HuH-7.5 (cell line): ENCODE results near the gene USF2.

ENCODE experiments used
- DNase-seq: peaks from one replicate; pipeline ENCODE4 v3.0.0; 2011; ENCODE audit warnings: low spot score

USF2 gene

DNA sequence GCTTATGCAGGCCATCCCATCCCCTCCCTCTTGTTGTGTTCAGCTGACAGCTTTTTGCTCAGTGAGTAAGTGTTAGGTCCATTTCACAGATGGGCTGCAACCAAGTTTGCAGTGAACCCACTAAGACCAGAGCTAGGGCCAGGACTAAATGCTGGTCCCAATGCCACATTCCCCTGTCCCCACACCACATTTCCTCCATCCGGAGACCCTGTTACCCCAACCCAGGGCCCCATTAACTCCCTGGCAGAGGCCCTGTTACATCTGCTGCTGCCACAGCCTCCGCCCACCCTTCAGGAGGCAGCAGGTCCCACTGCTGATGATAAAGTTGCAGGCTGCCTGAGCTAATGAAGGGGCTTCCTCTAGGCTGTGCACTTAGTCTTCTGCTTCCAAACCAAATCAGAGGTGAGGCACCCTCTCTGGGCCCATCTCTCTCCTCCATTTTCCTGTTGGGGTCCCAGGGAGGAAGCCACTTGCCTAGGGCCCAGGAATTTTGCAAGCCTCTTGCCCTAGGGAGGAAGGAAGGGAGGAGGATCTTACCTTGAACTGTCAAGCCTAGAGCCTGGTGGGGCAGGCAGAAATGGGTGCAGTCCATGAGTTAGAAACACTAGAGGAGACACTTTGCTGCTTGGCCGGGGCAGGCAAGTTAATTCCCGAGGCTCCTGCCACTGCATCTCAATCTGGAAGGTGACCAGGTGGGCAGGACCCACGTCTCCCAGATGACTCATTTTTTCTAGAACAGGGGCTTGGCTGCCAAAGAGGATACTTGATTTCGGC is 3.4 kb upstream of the USF2 start:
- no peak for DNase-seq

DNA sequence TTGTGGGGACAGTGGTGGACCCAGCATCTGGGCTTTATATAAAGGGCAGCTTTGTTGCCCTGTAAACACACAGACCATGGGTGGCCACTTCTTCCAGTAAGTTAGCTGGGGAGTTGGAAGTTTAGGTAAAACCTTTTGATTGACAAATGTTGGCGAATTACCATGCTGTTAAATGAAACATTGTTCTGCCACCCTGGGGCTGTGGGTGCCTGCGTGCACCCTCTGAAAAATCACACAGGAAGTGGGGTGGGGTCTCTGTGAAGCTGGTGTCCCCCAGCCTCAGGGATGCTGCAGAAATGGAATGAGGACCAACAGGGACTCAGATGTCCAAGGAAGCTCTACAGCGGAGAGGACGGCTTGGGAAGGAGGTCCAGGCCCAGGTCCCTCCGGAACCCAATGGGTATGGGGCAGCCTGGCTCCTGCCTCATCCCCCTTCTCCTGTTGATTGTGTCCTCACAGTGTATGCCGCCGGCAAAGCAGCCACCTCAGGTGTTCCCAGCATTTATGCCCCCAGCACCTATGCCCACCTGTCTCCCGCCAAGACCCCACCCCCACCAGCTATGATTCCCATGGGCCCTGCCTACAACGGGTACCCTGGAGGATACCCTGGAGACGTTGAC is 2.8 kb upstream of the USF2 start:
- DNase-seq: no peak

DNA sequence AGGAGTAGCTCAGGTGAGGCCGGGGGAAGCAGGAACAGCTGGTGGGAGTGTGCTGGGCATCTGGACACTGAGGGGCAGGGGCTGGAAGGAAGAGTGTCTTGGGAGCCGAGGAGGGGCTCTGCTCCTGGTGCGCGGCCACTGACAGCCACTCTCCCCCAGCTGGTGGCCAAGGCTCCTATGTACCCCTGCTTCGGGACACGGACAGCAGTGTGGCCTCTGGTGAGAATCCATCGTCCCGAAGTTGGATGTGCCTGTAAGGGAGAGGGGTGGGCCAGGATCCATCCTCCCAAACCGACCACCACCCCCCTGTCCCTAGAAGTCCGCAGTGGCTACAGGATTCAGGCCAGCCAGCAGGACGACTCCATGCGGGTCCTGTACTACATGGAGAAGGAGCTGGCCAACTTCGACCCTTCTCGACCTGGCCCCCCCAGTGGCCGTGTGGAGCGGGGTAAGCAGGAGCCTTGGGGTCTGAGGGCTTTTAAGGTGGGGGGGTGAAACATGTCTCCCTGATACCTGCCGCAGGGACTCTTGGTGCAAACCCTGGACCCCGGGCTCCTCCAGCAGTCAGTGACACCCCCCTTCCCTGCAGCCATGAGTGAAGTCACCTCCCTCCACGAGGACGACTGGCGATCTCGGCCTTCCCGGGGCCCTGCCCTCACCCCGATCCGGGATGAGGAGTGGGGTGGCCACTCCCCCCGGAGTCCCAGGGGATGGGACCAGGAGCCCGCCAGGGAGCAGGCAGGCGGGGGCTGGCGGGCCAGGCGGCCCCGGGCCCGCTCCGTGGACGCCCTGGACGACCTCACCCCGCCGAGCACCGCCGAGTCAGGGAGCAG is 2.0 kb upstream of the USF2 start:
- DNase-seq: no peak

DNA sequence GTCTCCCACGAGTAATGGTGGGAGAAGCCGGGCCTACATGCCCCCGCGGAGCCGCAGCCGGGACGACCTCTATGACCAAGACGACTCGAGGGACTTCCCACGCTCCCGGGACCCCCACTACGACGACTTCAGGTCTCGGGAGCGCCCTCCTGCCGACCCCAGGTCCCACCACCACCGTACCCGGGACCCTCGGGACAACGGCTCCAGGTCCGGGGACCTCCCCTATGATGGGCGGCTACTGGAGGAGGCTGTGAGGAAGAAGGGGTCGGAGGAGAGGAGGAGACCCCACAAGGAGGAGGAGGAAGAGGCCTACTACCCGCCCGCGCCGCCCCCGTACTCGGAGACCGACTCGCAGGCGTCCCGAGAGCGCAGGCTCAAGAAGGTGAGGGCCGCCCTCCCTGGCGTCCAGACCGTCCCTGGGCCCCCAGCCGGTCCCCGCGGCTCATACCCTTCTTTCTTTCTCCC is 1.4 kb upstream of the USF2 start:
- no peak for DNase-seq

DNA sequence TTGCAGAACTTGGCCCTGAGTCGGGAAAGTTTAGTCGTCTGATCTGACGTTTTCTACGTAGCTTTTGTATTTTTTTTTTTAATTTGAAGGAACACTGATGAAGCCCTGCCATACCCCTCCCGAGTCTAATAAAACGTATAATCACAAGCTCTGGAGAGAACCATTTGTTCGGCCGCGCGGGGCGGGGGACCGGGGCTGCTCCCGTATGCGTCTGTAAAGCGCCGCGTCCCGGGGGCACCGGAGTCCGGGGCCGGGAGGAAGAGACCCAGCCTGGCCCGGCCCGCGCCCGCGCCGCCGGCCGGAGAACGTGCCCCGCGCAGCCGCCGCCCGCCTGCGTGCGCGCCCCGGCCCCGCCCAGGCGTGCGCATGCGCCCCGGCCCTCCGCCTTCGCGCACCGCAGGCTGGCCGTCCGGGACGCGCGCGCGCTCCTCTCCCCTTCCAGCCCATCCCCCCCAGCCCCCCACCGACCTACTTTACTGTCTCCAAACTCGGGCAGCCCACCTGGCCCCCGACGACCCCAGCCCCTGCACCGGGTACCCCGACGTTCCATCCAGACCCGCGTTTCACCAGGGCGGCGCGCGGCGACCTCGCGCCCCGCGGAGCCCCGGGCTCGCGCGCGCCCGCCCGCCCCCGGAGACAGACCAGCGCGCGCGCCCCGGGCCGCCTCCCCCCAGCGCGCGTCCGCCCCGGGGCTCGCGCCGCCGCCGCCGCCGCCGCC is 785 bp upstream of the USF2 start:
- DNase-seq: peak; percentile 99

DNA sequence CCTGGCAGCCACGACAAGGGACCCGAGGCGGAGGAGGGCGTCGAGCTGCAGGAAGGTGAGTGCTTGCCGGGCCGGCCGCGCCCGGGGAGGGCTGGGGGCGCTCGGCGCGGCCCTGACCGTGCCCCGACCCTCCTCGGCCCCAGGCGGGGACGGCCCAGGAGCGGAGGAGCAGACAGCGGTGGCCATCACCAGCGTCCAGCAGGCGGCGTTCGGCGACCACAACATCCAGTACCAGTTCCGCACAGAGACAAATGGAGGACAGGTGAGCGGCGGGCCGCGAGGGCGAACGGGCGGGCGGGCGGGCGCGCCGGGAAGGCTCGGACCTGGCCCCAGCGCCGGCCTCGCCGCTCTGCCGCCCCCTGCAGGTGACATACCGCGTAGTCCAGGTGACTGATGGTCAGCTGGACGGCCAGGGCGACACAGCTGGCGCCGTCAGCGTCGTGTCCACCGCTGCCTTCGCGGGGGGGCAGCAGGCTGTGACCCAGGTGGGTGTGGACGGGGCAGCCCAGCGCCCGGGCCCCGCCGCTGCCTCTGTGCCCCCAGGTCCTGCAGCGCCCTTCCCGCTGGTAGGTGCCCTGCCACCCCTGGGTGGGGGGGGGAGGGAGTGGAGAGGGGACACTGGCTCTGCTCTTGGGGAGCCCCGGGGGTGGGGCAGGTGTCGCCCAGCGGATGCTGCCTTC is 816 bp downstream of the USF2 start:
- DNase-seq: peak; percentile 88

DNA sequence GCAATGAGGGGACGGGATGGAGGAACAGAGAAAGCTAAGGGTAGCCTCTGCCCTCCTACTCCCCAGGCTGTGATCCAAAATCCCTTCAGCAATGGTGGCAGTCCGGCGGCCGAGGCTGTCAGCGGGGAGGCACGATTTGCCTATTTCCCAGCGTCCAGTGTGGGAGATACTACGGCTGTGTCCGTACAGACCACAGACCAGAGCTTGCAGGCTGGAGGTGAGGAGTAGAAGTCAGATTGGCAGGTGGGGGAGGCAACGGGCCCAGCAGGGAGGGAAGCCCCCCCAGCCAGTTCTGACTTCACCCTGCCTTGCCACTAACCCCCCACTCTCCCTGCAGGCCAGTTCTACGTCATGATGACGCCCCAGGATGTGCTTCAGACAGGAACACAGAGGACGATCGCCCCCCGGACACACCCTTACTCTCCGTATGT is 1.6 kb downstream of the USF2 start:
- DNase-seq: no peak

DNA sequence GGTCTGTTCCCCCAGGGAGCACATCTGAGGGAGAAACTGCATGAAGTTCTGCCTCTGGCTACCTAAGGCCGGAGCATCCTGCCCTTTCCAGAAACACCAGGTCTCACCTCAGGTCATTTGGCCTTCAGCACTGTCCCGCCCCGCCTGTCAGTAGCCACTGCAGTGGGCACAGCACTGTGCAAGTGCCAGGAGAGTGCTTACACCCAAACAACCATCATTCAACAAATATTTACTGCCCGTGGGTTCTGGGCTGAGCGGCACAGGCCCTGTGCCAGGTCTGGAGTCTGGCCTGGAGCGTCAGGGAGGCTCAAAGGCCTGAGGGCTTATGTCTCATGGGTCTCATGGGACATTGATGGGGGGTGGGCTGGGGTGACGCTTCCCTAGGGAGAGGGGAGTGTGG is 2.8 kb downstream of the USF2 start:
- DNase-seq: no peak

DNA sequence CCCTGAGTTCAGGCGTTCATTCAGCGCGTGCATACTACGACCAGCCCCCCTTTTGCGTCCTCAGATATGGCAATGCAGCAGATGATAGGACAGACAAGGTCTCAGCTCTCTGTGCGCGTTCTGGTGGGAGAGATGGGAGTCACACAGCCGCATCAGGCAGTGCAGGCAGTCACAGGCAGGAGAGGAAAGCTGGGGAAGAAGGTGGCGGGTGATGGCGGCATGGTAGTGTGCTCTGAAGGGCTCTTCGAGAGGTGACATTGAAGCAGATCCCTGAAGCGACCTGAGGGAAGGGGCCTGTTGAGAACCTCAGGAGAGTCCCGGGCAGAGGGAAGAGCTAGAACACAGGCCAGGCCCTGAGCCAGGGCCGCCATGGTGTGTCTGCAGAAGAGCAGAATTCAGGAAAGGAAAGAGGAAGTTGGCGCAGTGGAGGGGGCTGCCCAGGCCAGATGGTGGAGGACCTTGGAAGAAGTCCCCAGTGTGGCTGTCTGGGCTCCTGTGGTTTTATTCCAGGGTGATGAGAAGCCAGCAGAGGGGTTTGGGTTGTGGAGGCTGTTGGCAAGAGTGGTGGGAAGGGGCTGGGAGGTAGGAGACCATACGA is 3.5 kb downstream of the USF2 start:
- DNase-seq: no peak

DNA sequence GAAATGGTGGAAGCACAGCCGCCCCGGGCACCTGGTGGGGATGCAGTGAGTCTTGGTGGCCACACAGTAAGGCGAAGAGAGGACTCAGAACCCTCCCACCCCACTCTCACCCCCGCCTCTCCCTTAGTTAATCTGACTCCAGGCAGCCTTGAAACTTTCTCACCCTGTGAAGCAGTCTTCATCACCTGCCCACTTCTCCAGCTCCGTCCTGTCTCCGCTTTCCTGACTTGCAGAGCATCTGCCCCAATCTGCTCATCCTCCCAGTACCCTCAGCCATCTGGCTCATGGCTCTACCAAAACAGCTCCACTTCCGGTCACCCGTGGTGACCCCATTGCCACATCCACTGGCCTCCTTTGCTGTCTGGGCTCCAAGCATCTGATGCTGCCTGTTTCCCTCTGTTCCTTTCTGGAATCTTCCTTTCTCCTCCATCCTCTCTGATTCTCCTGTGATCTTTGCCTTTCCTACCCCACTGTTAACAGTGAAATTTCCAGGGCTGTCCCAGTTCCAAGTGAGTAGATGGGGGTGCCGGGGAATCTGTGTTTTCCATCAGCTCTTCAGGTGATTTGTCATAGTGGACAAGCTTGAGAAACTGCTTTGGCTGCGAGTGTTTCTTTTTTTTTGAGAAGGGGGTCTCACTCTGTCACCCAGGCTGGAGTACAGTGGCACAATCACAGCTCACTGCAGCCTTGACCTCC is 4.3 kb downstream of the USF2 start:
- no peak for DNase-seq

DNA sequence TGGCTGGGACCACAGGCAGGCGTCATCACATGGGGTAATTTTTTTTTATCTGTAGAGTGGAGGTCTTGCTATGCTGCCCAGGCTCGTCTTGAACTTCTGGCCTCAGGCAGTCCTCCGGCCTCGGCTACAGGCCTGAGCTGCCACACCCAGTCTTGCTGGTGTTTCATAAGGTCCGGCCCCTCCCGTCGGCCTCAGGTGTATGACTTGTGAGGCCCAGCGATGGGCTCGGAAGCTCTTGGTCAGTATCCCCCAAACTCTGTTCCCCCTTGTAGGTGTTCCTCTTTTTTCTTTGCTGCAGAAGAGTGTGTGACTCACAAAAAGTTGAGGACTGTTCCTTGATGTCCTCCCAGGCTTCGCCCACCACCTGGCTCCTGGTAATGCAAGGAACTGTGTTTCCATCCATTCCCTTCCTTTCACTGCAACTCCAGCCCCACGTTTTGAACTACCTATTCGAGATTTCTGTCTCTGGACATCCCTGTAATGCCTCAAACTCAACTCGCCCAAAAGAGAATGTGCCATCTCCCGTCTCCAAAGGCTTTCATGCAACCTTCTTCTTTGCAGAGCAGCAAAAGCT is 5.0 kb downstream of the USF2 start:
- DNase-seq: no peak

DNA sequence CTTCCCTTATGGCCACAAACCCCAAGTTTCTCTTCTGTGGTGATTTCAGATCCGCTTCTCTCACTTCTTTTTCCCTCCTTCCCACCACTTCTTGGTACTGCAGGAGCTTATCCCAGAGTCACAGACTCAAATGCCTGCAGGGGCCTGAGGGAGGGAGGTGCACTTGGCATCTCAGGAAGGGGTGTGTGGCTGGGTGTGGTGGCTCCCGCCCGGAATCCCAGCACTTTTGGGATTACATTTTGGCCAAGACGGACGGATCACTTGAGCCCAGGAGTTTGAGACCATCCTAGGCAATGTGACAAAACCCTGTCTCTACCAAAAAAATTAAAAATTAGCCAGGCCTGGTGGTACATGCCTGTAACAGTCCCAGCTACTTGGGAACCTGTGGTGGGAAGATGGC is 5.6 kb downstream of the USF2 start:
- no peak for DNase-seq

DNA sequence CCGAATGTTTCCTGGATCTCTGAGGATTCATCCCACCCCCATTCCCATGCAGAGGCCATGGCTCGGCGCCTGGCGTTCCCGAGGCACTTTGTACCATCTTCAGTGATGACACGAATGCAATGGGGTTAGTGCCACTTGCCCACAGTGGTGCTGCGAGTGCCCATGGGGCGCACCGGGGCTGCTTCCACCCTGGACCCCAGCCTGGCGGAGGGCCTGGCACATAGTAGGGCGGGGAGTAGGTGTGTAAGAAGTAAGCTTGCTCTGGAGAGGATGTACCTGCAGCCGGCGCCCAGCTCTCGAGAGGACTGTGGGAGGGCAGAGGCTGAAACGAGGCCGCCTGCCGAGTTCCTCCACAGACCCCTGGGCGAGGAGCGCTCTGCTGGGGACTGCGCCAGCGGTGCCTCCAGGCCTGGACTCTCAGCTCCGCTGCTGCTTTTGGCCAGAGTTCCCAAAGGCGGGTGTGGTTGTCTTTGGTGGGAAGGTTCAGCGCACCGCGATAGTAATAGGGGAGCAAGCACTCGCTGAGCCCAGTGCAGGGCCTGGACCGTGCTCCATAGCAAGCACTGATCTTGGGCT is 8.0 kb downstream of the USF2 start:
- DNase-seq: no peak

DNA sequence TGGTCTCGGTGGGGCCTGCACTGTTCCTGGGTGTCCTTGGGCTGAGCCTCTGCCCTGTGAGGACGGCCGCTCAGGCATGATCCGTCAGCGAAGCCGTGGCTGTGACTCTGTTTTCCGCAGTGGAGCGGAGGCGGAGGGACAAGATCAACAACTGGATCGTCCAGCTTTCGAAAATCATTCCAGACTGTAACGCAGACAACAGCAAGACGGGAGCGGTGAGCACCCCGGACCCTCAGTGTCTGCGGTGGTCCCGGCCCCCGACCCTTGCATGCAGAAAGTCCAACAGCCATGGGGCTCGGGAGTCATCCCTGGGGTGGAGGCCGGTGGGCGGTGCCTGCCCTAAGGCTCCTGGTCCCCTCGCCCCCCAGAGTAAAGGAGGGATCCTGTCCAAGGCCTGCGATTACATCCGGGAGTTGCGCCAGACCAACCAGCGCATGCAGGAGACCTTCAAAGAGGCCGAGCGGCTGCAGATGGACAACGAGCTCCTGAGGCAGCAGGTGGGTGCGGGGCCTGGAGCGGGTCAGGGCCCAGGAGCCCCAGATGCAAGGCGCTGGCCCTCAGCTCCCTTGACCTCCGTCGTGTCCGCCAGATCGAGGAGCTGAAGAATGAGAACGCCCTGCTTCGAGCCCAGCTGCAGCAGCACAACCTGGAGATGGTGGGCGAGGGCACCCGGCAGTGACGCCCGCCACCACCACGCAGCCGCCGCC is 10.0 kb downstream of the USF2 start:
- no peak for DNase-seq

DNA sequence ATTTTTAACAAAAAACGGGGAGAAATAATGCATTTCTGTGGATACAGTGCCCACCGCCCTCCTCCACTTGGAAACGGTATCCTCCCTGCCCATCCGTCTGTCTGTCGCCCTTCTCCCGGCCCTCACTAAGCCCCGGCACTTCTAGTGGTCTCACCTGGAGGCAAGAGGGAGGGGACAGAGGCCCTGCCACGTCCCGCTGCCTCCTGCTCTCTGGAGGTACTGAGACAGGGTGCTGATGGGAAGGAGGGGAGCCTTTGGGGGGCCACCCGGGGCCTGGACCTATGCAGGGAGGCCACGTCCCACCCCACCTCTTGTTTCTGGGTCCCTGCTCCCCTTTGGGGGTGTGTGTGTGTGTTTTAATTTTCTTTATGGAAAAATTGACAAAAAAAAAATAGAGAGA is 10.6 kb downstream of the USF2 start:
- no peak for DNase-seq

DNA sequence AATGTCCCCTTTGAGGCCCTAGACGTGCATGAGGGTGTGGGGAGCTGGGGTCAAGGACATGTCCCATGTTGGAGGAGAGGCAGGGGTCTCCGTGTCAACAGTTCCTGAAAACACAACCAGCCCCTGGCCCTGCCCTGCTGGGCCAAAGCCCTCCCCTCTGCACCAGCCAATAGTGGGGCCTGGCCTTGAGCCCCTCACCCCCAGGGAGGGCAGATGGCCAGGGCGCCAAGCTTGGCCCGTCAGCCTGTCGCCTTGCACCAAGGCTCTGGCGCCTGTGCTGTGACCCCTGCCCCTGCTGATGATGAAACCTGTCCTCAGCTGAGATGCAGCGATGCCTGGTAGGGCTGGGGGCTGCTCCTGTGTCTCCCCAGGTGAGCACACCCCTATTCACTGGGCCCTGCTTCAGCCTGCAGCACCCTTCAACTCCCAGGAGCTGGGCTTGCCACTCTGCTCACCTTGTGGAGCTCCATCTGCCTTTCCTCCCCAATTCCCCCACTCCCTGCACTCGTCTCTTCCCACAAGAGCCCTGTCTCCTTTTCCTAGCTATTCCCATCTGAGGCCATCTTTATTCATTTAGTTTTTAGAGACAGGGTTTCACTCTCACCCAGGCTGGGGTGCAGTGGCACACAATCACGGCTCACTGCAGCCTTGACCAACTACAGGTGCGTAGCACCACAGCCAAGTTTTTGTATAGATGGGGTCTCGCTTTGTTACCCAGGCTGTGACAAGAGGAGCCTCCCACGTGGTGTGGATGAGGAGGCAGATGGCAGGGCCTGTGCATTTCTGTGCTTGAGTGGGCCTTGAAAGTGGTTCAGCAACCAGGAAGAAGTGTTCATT is 11.4 kb downstream of the USF2 start:
- DNase-seq: no peak

DNA sequence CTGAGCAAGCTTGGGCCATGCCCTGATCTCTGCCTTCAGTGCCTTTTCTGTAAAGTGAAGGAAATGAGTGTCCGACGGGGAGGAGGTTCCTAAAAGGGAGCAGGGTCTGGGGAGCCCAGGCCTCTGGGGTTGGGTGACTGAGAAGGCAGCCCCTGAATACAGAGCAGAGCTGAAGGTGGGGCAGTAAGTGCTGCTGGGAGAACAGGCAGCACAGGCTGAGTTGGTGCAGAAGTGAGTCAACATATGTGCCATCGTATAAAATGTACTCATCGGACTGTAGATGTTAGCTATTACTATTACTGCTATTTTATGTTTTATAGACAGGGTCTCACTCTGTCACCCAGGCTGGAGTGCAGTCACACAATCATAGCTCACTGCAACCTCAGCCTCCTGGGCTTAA is 12.5 kb downstream of the USF2 start:
- no peak for DNase-seq
